ENCODE data around the gene RAB39A. TPM values are rescaled to one million over a fixed set of nuclear protein-coding genes. Genes with fewer than 3 reads are reported as not detected.

Gene RAB39A
- total RNA-seq, 1 experiment from 2014 or later, result 17.2 TPM

DNA sequence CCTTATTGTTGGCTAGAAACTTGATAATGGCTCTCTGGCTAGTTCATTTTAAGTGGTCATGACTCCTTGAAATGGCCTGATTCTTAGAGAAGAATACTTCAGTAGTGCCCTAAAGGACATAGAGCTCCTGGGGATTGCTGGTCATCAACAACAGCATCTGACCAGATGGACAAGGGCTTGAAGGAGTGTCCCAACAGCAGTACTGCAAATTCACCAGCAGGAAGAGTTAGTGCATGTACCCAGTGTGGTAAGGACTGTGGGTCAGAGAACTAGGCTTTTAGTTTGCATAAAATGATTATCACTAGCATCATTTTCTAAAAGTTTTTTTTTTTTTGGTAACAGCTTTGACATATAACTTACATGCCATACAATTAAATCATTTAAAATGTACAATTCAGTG, 41.0 kb downstream of the RAB39A start:
- Histone ChIP-seq H3K36me3 (ENCODE audit: insufficient read depth, low read length, poor library complexity, severe bottlenecking) (no peaks in the 10 kb centered on the region), H3K4me1 (ENCODE audit: insufficient read depth, low read length, poor library complexity, severe bottlenecking) (no peaks in the 10 kb centered on the region), H3K9me3 (ENCODE audit: low read depth, low read length, poor library complexity, severe bottlenecking) (no peaks in the 10 kb centered on the region), H3K4me3 (ENCODE audit: low read depth, low read length, poor library complexity, severe bottlenecking) (no peak overlapping the region), H3K27me3 (replicated peaks; ENCODE audit: insufficient read depth, low read depth, low read length, poor library complexity) (no peaks in the 10 kb centered on the region), H3K27ac (ENCODE audit: low read depth, low read length, poor library complexity, severe bottlenecking) (no peak overlapping the region)
- no TSS peak for BruUV-seq (replicated peaks)
- TF ChIP-seq, protein P1, sequence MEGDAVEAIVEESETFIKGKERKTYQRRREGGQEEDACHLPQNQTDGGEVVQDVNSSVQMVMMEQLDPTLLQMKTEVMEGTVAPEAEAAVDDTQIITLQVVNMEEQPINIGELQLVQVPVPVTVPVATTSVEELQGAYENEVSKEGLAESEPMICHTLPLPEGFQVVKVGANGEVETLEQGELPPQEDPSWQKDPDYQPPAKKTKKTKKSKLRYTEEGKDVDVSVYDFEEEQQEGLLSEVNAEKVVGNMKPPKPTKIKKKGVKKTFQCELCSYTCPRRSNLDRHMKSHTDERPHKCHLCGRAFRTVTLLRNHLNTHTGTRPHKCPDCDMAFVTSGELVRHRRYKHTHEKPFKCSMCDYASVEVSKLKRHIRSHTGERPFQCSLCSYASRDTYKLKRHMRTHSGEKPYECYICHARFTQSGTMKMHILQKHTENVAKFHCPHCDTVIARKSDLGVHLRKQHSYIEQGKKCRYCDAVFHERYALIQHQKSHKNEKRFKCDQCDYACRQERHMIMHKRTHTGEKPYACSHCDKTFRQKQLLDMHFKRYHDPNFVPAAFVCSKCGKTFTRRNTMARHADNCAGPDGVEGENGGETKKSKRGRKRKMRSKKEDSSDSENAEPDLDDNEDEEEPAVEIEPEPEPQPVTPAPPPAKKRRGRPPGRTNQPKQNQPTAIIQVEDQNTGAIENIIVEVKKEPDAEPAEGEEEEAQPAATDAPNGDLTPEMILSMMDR (conservative IDR thresholded peaks at IDR 0.05; ENCODE audit: low read depth, low read length), result no peak
- TF ChIP-seq EZH2 (IDR thresholded peaks at IDR 0.05; ENCODE audit: borderline replicate concordance, low read depth, low read length, poor library complexity, severe bottlenecking), result no peak
- intact Hi-C loops (cut with micrococcal nuclease; ENCODE audit: unreplicated experiment), result no loop called here
- no peak for DNase-seq (ENCODE audit: low spot score)
- POLR2A ChIA-PET (ENCODE audit: low non-redundant PET), result no interaction called here
- CTCF ChIA-PET, result no interaction called here

DNA sequence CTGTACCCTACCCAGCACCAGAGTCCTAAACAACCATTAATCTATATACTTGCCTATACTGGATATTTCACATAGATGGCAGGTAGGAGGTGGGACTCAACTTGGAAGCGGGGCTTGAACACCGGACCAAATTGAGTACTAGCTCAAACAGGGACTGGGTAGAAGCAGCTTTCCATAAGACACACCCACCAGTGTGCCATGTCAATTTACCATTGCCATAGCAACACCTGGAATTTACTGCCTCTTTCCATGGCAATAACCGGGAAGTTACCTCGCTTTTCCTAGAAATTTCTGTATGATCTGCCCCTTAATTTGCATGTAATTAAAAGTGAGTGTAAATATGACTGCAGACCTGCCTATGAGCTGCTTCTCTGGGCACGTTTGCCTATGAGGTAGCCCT, 41.8 kb downstream of the RAB39A start:
- intact Hi-C loops (cut with micrococcal nuclease; ENCODE audit: unreplicated experiment), result no loop called here
- H3K9me3 ChIP-seq (ENCODE audit: low read depth, low read length, poor library complexity, severe bottlenecking), result no peaks in the 10 kb centered on the region
- H3K27ac ChIP-seq (ENCODE audit: low read depth, low read length, poor library complexity, severe bottlenecking), result no peak overlapping the region
- ChIA-PET POLR2A (ENCODE audit: low non-redundant PET) (no interaction called here), CTCF (no interaction called here)
- H3K27me3 ChIP-seq (replicated peaks; ENCODE audit: insufficient read depth, low read depth, low read length, poor library complexity), result no peaks in the 10 kb centered on the region
- no peaks in the 10 kb centered on the region for H3K4me1 ChIP-seq (ENCODE audit: insufficient read depth, low read length, poor library complexity, severe bottlenecking)
- BruUV-seq (replicated peaks), result no TSS peak
- H3K4me3 ChIP-seq (ENCODE audit: low read depth, low read length, poor library complexity, severe bottlenecking), result no peak overlapping the region
- H3K36me3 ChIP-seq (ENCODE audit: insufficient read depth, low read length, poor library complexity, severe bottlenecking), result no peaks in the 10 kb centered on the region
- TF ChIP-seq, protein P1 (conservative IDR thresholded peaks at IDR 0.05; ENCODE audit: low read depth, low read length), result no peak
- no peak for TF ChIP-seq EZH2 (IDR thresholded peaks at IDR 0.05; ENCODE audit: borderline replicate concordance, low read depth, low read length, poor library complexity, severe bottlenecking)
- DNase-seq (ENCODE audit: low spot score), result no peak

DNA sequence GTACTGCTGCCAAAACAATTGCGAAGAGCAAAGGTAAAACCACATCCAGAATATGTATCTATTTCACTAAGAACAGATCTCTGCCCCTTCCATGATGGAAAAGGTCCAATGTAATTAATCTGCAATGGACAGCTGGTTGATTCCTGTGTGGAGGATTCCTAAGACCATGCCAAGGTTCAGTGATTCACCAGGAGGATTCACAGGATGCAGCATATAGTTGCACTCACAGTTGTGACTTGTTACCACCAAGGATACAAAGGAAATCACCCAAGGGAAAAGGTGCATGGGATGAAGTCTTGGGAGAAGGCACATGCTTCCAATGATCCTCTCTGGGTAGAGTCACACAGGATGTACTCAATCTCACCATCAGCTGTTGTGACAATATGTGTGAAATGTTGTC, 45.4 kb downstream of the RAB39A start:
- no peak for DNase-seq (ENCODE audit: low spot score)
- H3K27me3 ChIP-seq (replicated peaks; ENCODE audit: insufficient read depth, low read depth, low read length, poor library complexity), result no peaks in the 10 kb centered on the region
- H3K4me3 ChIP-seq (ENCODE audit: low read depth, low read length, poor library complexity, severe bottlenecking), result no peak overlapping the region
- no peak for TF ChIP-seq EZH2 (IDR thresholded peaks at IDR 0.05; ENCODE audit: borderline replicate concordance, low read depth, low read length, poor library complexity, severe bottlenecking)
- TF ChIP-seq, protein P1 (conservative IDR thresholded peaks at IDR 0.05; ENCODE audit: low read depth, low read length), result no peak
- CTCF ChIA-PET, result no interaction called here
- H3K36me3 ChIP-seq (ENCODE audit: insufficient read depth, low read length, poor library complexity, severe bottlenecking), result no peaks in the 10 kb centered on the region
- no peak overlapping the region for H3K27ac ChIP-seq (ENCODE audit: low read depth, low read length, poor library complexity, severe bottlenecking)
- H3K9me3 ChIP-seq (ENCODE audit: low read depth, low read length, poor library complexity, severe bottlenecking), result no peaks in the 10 kb centered on the region
- BruUV-seq (replicated peaks), result no TSS peak
- H3K4me1 ChIP-seq (ENCODE audit: insufficient read depth, low read length, poor library complexity, severe bottlenecking), result no peaks in the 10 kb centered on the region
- intact Hi-C loops (cut with micrococcal nuclease; ENCODE audit: unreplicated experiment), result no loop called here
- POLR2A ChIA-PET (ENCODE audit: low non-redundant PET), result no interaction called here
